ENCODE measurements around the gene TRMT44. TPM values are rescaled to one million over a fixed set of nuclear protein-coding genes. Genes with fewer than 3 reads are reported as not detected.
A peak's percentile ranks its signal among the peaks of the same experiment; 100 is the strongest.

The TRMT44 gene
- total and polyA plus RNA-seq, 8 donors = 1.8 to 39.7 (median 8.4) TPM

DNA sequence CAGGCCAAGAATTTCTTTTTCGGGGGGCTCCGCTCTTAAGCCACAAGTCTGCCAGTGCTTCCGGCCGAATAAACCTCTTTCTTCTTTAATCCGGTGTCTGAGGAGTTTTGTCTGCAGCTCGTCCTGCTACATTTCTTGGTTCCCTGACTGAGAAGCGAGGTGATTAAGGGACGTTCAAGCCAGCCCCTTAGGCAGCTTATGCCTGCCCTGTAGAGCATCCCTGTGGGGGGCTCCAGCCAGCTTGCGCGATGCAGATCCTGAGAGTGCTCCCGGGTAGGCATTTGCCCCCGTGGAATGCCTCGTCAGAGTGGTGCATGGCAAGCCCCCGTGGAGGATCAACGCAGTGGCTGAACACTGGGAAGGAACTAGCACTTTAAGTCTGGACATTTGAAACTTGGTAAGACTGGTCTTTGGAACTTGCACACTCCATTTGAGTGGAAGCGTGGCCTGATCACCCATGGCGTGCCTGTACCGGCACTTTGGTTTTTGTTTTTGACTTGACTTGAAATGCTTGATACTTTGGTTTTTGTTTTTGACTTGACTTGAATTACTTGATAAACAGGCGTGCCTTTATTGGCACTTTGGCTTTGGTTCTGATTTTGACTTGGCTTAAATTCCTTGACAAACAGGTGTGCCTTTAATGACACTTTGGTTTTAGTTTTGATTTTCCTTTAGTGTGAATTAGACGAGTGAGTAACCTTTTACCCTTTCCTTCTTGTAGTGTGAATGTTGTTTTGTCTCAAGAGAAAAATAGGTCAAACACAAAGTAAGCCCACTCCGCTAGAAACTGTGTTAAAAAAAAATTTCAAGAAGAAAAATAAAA lies 6.1 kb upstream of the TRMT44 start:
- intact Hi-C loops (cut with DNase I; ENCODE audit: low total_unique reads) = no loop called here
- H3K27me3 ChIP-seq = no peaks in the 10 kb centered on the region
- peak overlapping the region in 2 of 4 donors; percentile 32 to 45 for H3K4me3 ChIP-seq
- H3K27ac ChIP-seq = peak overlapping the region; percentile 22 to 97 (median 73)
- H3K4me1 ChIP-seq = peaks cover 23 to 64% (median 53%) of the 10 kb centered on the region in 4 donors
- WGBS, 5 donors = 65 to 78% (median 68%) methylated on average over 19 to 21 of the region's 21 CpGs
- no peaks in the 10 kb centered on the region for H3K36me3 ChIP-seq
- no peaks in the 10 kb centered on the region for H3K9me3 ChIP-seq
- peak in 1 of 3 donors; percentile 19 for TF ChIP-seq POLR2AphosphoS5 (IDR thresholded peaks at IDR 0.05)
- TF ChIP-seq POLR2A (IDR thresholded peaks at IDR 0.05) = no peak
- DNase-seq = no peak

DNA sequence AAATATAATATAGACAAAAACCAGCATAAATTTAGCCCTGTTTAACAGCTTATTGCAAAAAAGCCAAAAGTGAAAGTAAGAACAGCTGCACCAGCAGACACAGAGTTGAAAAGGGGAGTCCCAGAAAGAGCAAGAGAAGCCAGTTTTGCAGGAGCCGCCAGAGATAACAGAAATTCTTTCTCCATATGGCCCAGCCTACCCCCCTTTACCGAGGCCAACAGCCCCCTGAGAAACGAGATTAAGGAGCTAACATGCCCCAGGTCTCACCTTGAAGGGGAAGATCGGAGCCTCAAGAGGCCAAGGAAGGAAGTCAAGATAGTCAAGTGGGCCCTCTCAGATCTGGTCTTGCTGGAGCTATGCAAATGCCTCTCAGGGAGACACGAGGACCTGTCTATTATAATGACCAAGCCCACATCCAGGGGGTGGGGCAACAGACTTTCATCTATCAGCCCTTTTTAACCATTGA lies 4.9 kb upstream of the TRMT44 start:
- Histone ChIP-seq H3K4me3 (peak overlapping the region; percentile 12 to 45 (median 32)), H3K9me3 (no peaks in the 10 kb centered on the region), H3K4me1 (peaks cover 23 to 71% (median 58%) of the 10 kb centered on the region in 4 donors), H3K27ac (peak overlapping the region; percentile 68 to 97 (median 76)), H3K36me3 (no peaks in the 10 kb centered on the region), H3K27me3 (no peaks in the 10 kb centered on the region)
- intact Hi-C loops (cut with DNase I; ENCODE audit: low total_unique reads) = no loop called here
- 3 to 18% (median 6%) methylated on average over 4 to 5 of the region's 5 CpGs for WGBS, 5 donors
- TF ChIP-seq, protein P1, sequence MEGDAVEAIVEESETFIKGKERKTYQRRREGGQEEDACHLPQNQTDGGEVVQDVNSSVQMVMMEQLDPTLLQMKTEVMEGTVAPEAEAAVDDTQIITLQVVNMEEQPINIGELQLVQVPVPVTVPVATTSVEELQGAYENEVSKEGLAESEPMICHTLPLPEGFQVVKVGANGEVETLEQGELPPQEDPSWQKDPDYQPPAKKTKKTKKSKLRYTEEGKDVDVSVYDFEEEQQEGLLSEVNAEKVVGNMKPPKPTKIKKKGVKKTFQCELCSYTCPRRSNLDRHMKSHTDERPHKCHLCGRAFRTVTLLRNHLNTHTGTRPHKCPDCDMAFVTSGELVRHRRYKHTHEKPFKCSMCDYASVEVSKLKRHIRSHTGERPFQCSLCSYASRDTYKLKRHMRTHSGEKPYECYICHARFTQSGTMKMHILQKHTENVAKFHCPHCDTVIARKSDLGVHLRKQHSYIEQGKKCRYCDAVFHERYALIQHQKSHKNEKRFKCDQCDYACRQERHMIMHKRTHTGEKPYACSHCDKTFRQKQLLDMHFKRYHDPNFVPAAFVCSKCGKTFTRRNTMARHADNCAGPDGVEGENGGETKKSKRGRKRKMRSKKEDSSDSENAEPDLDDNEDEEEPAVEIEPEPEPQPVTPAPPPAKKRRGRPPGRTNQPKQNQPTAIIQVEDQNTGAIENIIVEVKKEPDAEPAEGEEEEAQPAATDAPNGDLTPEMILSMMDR (IDR thresholded peaks at IDR 0.05) = no peak
- DNase-seq = peak; percentile 36 to 73

DNA sequence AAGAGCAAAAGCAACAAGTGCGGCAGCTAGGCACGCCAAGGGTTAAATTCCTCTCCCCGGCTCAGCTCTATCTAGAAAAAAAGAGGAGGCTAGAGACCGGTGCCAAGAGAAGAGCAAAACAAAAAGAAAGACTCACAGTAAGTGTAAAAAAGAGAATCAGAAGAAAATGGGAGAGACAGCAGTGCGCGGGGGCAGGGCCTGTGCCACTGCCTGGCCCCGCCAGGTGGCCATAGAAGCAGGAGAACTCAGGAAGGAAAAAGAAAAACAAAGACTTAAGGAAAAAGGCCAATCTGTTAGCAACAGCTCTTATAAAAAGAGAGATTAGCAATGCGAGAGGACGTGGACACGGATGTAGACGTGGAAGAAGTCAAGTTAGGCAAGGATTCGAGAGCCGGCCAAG lies 3.3 kb upstream of the TRMT44 start:
- peak; percentile 36 to 56 for DNase-seq
- H3K9me3 ChIP-seq = no peaks in the 10 kb centered on the region
- WGBS, 5 donors = 24 to 44% (median 30%) methylated on average over 13 of the region's 13 CpGs
- H3K36me3 ChIP-seq = no peaks in the 10 kb centered on the region
- TF ChIP-seq EP300 (IDR thresholded peaks at IDR 0.05) (no peak), POLR2AphosphoS5 (IDR thresholded peaks at IDR 0.05) (peak in 1 of 3 donors; percentile 36)
- TF ChIP-seq, protein P1 (IDR thresholded peaks at IDR 0.05) = peak in 4 of 7 experiments; percentile 9 to 40 (median 26)
- H3K4me3 ChIP-seq = peak overlapping the region; percentile 7 to 12 (median 10)
- intact Hi-C loops (cut with DNase I; ENCODE audit: low total_unique reads) = no loop called here
- H3K4me1 ChIP-seq = peaks cover 34 to 84% (median 72%) of the 10 kb centered on the region in 4 donors
- peak overlapping the region; percentile 67 to 97 (median 88) for H3K27ac ChIP-seq
- H3K27me3 ChIP-seq = no peaks in the 10 kb centered on the region

DNA sequence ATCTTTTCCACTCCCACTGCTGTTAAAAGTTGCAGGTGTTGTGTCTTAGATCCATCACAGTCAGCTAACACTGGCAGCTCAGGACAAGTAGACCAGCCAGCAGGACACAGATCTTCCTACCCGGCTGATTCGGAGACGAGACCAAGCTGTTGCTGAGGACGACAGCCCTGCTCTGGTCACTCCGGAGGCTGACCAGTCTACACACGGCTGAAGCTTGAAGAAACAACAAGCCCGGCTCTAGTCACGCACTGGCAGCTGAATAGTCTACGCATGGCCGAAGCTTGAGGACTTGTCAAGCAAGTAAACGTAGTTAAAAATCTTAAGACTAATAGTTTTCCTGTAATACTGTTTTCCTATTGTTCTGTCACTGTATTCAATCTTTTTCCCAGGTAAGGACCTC lies 1.8 kb upstream of the TRMT44 start:
- Histone ChIP-seq H3K9me3 (no peaks in the 10 kb centered on the region), H3K4me3 (peak overlapping the region in 1 of 4 donors; percentile 100), H3K27ac (peak overlapping the region; percentile 18 to 97 (median 93)), H3K27me3 (no peaks in the 10 kb centered on the region), H3K36me3 (no peaks in the 10 kb centered on the region), H3K4me1 (peaks cover 41 to 91% (median 77%) of the 10 kb centered on the region in 4 donors)
- WGBS, 5 donors = 63 to 73% (median 70%) methylated on average over 11 of the region's 11 CpGs
- TF ChIP-seq, protein P1 (IDR thresholded peaks at IDR 0.05) = no peak
- TF ChIP-seq POLR2AphosphoS5 (IDR thresholded peaks at IDR 0.05) (no peak), EP300 (IDR thresholded peaks at IDR 0.05) (no peak), POLR2A (IDR thresholded peaks at IDR 0.05) (no peak)
- no peak for DNase-seq
- intact Hi-C loops (cut with DNase I; ENCODE audit: low total_unique reads) = no loop called here

All from stomach (tissue), 9 donors.